Fibroblast of skin of back (primary cell): Measurements from ENCODE around the gene CISD1. TPM values are rescaled to one million over a fixed set of nuclear protein-coding genes. Genes with fewer than 3 reads are reported as not detected.
"Not testable (repeated sequence)": the region's sequence is repeated elsewhere in the genome, so short reads cannot be mapped to it uniquely, and the experiment has no call there.

ENCODE experiments used
- DNase-seq: peaks from one replicate; pipeline ENCODE4 v3.0.0-alpha.2; 2013
- polyA plus RNA-seq, 2 experiments: library from polyadenylated mRNA; unstranded; fragments of 120-200 nt; gene quantifications; one replicate each; pipeline ENCODE4 v1.2.1, GENCODE V29; 2013; ENCODE audit not compliant: insufficient read length in 2 of 2

CISD1 gene
- 36.0 TPM for polyA plus RNA-seq (2013, experiment 1 of 2; ENCODE audit: insufficient read length)
- polyA plus RNA-seq (2013, experiment 2 of 2; ENCODE audit: insufficient read length), result 25.4 TPM

DNA sequence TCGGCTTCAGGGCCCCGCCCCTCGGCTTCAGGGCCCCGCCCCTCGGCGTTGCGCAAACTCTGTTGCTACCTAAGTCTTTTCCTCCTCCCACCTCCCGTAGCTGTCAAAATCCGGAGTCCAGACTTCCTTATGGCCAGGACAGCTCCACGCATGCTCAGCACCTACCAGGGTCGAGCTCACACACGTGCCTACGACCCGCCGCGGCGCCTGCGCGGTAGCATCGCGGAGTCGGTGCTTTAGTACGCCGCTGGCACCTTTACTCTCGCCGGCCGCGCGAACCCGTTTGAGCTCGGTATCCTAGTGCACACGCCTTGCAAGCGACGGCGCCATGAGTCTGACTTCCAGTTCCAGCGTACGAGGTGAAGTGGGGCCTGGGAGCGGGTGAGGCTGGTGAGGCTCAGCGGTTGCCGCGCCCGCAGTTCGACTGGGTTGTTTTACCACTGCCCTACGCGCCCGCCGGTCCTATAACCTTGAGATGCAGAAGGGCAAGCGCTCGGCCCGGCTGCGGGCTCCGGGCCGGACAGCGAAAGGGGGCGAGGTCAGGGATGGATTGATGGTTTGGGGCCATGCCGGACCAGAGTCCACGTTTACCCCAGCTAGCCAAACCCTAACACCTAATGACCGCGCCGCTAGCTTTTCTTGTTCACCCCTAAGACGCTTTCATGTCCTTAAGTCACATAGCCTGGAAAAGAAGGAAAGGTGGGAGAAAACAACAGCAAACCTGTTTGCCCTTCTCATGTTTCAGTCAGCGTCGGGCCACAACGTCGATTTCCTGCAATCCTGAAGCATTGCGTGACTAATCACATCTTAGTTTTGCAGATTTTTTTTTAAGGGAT is at the start of gene CISD1:
Gene CISD1 (plus strand): TSS at position 217 of the 836 bp plus-strand sequence. CDS start 112 bp downstream, at position 329.
- DNase-seq, result peak; percentile 99

DNA sequence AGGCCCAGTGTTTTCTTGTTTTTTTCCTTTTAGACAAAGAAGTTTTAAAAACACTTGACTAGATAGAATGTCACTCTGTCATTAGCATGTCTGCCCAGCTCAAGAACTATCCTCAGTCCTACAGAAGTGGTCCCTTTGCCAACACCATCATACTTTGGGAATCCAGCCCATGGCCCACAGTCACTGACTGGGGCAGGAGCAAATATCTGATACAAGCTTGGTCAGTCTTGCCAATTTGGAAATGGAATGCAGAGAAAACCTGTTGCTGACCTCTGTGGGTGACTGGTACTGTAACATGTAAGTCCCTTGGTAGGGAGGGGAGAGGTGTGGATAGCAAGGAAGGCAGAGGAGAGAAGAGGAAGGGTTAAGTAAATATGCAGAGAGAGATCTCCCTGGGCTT is 49.1 kb upstream of the CISD1 start:
- DNase-seq, result no peak

DNA sequence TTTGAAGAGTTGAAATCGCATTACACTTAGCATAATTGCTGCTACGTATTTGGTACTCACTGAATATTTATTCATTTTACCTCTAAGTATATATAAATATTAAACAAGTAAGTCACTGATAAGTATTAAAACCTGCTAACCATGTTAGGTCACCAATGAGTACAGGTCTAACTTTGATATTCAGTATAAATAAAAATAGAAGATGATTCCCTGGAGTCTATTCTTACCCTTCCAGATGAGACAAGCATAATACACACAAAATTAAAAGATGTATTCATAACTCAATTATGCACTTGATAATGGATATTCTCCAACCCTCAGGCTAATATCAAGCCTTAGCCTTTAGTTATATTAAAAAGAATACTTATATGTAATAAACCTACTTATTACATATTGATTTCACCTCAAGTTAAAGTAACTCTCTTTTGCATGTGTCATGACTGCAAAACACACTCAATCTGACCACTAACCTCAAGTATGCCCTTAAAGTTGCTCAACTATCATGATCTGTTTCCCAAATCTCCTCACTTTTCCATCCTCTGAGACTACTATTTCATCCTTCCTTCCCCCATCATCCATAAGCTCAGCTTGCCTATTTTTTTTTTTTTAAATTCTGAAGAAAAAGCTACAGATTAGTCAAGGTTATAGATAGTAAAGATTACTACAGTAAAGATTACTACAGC is 48.1 kb upstream of the CISD1 start:
- peak; percentile 40 for DNase-seq

DNA sequence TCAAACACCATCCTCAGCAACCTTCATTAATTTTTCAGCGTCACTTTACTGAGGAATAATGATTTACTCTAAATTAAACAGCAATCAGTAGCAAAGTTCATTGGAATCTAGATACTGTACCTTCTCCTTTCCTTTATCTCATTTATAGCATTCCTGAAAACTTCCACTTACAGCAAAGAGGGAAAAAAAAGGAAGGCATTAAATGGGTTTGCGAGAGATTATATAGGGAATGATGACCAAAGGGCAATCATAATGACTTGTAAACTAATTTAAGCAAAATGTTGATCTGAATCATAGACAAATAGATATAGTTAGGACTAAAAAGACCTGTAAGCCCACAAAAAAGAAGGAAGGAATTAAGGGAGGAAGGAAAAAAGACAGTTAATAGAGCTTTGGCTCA is 43.3 kb upstream of the CISD1 start:
- DNase-seq, result no peak

DNA sequence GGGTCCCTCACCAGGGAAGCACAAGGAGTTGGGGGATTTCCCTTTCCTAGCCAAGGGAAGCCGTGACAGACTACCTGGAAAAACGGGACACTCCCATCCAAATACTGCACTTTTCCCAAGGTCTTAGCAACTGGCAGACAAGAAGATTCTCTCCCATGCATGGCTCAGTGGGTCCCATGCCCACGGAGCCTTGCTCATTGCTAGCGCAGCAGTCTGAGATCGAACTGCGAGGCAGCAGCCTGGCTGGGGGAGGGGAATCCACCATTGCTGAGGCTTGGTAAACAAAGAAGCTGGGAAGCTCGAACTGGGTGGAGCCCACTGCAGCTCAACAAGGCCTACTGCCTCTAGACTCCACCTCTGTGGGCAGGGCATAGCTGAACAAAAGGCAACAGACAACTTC is 39.1 kb upstream of the CISD1 start:
- DNase-seq, result not testable (repeated sequence)

DNA sequence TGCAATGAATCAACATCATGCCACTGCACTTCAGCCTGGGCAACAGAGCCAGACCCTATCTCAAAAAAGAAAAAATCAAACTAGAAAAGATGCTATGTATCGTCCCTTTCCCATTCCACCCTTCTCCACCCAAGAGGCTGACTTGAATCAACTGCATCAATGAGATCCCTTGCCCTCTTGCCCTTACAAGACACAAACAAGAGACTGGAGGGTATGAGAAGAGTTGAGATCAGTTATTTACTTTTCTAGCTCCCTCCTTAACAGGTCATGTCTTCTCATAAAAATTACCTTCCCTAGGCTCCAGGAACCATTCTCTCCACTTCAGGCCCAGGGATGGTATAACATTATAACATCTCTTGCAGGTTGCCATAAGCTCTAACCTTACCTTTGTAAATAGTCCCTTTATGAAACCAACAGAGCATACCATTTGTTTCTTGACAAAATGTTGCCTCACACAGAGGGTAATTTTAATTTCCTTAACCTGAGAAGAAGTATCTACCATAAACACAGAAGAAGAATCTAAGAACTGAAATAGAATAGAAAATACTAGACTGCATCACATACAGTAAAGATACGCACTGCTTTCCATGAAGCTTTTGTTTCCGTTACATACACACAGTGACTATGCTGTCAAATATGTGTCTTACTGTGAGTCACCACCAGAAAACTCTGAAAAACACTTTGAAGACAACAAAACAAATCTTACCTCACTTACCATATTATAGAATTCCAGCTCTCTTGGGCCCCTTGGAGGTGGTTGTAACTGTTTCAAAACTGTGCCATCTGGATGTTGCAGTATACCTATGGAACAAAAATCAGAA is 31.7 kb upstream of the CISD1 start:
- peak; percentile 92 for DNase-seq

DNA sequence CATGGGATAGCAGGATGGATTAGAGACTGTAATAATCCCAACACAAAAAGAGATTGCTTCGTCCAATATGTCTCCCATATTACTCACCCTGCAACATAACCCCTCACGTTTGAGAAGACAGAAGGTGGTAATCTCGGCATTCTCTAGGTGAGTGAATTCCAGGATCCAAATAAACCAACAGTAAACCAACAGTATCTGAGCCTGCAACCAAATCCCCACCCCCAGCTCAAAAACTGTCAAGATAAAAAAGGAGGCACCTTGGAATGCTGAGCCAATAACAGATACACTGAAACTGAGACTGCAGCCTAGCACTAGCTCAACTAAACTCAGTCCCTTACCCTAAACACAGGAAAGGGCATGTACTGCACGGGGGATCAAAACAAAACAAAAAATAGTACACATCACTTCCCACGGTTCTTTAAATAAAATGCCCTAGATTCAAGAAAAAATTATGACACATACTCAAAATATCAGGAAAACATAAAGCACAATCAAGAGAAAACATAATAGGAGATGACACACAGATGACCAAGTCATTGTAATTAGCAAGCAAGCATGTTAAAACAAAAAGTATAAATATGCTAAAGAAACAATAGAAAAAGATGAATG is 29.3 kb upstream of the CISD1 start:
- peak; percentile 76 for DNase-seq

DNA sequence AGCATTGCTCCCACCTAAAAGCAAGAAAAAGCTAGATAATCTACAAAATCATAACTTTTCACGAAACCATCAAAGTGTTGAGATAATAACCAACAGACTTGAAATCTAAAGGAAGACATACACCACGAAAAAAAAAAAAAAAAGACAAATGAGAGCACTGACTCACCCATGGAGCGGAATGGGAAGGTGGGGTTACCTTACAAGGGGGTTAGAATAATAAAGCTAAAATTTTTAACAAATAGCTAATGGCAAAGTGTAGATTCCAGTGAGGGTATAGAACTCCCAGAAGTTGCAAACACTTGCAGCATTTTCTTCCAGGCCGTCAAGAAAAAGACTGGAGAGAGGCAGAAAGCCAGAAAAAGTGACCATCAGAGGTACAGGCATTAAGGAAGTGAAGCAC is 28.4 kb upstream of the CISD1 start:
- peak; percentile 84 for DNase-seq

DNA sequence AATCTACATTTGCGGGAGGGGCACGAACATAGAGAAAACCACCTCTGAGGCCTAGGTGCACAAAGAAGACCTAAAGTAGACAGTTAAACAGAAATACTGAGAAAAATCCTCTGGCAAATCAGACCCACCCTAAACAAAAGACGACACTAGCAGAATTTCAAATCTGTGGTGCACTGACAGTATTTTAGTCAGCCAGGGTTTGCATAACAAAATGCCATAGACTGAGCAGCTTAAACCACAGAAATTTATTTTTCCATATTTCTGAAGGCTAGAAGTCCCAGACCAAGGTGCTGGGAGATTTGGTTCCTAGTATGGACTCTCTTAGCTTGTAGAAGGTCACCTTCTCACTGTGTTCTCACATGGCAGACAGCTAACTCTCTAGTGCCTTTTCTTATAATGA is 27.6 kb upstream of the CISD1 start:
- peak; percentile 75 for DNase-seq

DNA sequence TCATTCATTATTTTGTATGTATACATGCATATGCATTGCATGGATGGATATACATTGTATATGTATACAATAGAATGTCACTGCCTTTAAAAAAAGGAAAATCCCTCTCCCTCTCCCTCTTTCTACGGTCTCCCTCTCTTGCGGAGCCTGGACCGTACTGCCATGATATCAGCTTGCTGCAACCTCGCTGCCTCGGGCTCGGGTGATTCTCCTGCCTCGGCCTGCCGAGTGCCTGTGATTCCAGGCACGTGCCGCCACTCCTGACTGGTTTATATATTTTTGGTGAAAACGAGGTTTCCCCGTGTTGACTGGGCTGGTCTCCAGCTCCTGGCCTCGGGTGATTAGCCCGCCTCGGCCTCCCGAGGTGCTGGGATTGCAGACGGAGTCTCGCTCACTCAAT is 25.7 kb upstream of the CISD1 start:
- no peak for DNase-seq

DNA sequence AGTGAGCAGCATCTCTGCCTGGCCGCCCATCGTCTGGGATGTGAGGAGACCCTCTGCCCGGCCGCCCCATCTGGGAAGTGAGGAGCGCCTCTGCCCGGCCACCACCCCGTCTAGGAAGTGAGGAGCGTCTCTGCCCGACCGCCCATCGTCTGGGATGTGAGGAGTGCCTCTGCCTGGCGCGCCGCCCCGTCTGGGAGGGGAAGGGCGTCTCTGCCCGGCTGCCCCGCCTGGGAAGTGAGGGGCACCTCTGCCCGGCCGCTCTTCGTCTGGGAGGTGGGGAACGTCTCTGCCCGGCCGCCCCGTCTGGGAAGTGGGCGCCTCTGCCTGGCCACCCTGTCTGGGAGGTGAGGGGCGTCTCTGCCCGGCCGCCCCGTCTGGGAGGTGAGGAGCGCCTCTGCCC is 25.2 kb upstream of the CISD1 start:
- DNase-seq, result not testable (repeated sequence)

DNA sequence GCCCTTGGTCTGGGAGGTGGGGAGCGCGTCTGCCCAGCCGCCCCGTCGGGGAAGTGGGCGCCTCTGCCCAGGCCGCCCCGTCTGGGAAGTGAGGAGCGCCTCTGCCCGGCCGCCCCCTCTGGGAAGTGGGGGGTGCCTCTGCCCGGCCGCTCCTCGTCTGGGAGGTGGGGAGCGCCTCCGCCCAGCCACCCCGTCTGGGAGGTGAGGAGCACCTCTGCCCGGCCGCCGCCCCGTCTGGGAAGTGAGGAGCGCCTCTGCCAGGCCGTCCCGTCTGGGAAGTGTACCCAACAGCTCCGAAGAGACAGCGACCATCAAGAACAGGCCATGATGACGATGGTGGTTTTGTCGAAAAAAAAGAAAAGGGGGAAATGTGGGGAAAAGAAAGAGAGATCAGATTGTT is 24.7 kb upstream of the CISD1 start:
- DNase-seq, result not testable (repeated sequence)

DNA sequence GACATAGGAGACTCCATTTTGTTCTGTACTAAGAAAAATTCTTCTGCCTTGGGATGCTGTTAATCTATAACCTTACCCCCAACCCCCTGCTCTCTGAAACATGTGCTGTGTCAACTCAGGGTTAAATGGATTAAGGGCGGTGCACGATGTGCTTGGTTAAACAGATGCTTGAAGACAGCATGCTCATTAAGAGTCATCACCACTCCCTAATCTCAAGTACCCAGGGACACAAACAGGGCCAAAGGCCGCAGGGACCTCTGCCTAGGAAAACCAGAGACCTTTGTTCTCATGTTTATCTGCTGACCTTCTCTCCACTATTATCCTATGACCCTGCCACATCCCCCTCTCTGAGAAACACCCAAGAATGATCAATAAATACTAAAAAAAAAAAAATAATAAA is 24.3 kb upstream of the CISD1 start:
- not testable (repeated sequence) for DNase-seq

DNA sequence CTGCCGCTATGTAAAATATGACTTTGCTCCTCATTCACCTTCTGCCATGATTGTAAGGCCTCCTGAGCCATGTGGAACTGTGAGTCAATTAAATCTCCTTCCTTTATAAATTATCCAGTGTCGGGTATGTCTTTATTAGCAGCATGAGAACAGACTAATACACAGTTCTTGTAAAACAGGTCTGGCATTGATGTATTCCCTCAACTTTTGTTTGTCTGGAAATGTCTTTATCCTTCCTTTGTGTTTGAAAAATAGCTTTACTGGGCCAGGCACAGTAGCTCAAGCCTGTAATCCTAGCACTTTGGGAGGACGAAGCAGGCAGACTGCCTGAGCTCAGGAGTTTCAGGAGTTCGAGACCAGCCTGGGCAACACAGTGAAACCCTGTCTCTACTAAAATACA is 15.8 kb upstream of the CISD1 start:
- DNase-seq, result no peak

DNA sequence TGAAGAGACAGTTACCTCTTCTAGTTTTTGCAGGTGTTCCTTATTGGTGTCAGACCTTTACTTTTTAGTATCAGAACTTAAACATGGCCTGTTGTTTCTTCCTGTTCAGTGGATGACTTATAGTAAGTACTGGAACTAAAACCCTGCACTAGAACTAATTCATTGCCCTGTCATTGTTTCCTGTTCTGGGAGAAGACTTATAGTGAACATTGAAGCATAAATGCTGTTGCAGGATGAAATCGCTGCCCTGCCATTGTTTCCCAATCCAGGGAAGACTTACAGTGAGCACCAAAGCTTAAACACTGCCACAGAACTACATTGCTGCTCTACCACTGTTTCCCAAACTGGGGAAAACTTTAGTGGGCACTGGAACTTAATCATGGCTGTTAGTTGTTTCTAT is 14.3 kb upstream of the CISD1 start:
- no peak for DNase-seq

DNA sequence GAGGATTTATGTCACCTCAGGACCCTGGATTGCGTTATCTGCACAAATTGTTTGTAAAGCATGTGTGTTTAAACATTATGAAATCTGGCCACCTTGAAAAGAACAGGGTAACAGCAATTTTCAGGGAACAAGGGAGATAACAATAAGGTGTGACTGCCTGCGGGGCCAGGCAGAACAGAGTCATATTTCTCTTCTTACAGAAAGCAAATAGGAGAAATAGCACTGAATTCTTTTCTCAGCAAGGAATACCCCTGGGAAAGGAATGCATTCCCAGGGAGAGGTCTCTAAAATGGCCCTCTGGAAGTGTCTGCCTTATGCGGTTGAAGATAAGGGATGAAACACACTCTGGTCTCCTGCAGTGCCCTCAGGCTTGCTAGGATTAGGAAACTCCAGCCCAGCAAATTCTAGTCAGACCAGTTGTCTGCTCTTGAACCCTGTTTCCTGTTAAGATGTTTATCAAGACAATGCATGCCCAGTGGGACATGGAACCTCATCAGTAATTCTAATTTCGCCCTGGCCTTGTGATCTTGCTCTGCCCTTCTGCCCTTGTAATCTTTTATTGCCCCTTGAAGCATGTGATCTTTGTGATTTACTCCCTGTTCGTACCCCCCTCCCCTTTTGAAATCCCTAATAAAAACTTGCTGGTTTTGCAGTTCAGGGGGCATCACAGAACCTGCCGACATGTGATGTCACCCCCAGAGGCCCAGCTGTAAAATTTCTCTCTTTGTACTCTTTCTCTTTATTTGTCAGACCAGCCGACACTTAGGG is 12.8 kb upstream of the CISD1 start:
- not testable (repeated sequence) for DNase-seq

DNA sequence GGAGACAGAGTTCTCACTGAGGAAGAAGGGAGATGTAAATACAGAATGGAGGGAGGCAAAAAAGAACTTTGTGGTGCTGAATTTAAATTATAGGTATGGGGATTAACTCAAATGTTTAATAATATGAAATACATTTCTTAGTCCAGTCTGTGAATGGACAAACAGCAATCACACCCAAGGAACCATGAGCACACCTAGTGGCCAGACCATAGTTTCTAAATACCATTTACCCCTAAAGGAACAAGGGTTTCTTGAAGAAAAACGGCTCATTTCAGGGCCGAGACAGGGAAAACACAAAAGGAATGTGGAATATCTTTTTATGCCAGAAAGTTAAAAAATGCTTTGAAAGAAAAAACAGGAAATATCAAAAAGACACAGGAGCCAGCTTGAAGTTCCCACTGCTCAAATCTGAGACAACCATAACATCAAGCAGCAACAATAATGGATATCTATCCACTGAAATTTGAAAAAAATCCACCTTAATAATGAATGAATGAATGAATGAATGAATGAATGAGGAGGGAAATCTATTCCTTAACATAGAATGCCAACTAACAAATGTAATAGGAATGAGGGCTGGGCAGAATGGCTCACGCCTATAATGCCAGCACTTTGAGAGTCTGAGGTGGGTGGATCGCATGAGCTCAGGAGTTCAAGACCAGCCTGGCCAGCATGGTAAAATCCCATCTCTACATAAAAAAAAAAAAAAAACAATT is 9.8 kb upstream of the CISD1 start:
- no peak for DNase-seq

DNA sequence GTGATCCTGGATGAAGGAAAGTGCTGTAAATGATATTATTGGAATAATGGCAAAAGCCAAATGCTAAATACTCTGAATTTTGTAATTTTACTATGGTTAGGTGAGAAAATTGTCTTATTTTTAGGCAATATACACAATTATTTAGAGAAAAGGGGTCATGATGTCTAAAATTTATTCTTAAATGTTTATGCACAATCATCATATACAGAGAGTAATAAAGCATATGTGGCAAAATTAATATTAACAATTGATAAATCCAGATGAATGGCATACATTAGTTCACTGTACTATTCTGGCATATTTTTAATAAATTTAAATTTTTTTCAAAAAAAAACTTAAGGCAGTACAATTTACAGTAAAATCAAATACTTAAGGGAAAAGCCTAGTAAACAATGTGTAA is 8.6 kb upstream of the CISD1 start:
- DNase-seq, result no peak

DNA sequence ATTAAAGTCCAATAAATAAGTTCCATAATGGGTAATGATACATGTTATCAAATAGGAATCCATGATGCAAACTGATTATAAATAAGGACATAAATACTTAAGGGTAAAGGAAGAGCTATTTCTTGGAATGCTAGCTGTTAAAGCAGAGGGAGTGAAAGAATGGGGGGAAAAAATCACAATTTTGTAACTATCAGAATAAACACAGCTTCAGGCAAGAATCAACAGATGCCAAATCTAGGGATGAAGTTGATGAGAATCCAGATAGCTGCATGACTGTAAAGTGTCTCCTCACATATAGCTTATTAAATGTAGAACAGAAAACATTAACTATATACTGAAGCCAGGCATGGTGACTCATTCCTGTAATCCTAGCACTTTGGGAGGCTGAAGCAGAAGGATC is 6.2 kb upstream of the CISD1 start:
- no peak for DNase-seq

DNA sequence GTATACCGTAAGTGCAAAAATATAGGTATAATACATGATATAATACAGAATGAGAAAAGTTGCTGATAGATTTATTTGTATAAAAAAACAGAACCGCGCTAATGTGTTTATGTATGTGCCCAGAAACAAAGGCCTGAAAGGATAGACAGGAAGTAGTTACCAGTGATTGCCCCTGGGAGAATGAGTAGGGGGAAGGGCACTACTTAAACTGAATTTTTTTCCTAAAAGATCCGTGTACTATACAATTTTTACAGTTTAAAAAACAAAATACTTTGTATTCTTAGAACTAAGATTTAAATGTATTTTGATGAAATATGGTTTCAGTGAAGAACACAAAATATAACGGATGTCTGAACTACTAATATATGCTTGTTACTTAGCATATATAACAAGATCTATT is 4.2 kb upstream of the CISD1 start:
- DNase-seq, result no peak

DNA sequence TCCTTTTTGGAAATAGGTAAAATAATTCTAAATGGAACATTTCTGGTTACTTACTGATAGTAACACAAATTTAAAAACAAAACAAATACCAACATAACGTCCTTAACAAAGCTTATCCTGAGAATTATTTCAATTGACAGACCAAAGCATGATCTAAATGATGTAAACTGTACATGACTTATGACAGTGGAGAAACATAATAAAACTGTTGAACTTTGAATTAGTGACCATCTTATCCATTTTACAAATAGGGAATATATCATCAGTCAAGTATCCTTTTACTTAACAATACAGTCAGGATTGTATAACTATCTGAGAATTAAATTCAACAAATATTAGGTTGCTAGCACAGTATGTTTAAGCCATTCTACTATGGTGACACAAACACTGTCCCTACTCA is 3.7 kb upstream of the CISD1 start:
- no peak for DNase-seq
